Panc1 (cell line): ENCODE data around the gene COL10A1. TPM values are rescaled to one million over a fixed set of nuclear protein-coding genes. Genes with fewer than 3 reads are reported as not detected.
"Not testable (repeated sequence)": the region's sequence is repeated elsewhere in the genome, so short reads cannot be mapped to it uniquely, and the experiment has no call there.

Experiments used
- ATAC-seq: fragments of 200-7000 bp; cut with Tn5 transposase; 2 replicates; pipeline ENCODE4 v1.9.1; 2020; ENCODE audit warnings: mild to moderate bottlenecking, moderate library complexity
- BruUV-seq: library from RNA; stranded (reverse); fragments of 400-500 nt; replicated peaks from 2 replicates; lab custom pipeline; 2021; lab: Mats Ljungman, UMichigan
- CTCF ChIA-PET: fragments of 300-600 bp; sonication (Branson Sonifier 250); formaldehyde crosslinking; loops from one replicate; lab custom pipeline; 2022; ENCODE audit warnings: antibody characterized with exemption; lab: Charles Lee
- POLR2A ChIA-PET: fragments of 300-600 bp; sonication (Branson Sonifier 250); formaldehyde crosslinking; loops from one replicate; lab custom pipeline; 2022; ENCODE audit warnings: antibody characterized with exemption; lab: Charles Lee
- DNase-seq: peaks from one replicate; pipeline ENCODE4 v3.0.0-alpha.2; 2010; ENCODE audit warnings: low read depth, low spot score
- H3K27ac ChIP-seq: 2 replicates; pipeline ENCODE4 v1.5.1; 2011; ENCODE audit warnings: mild to moderate bottlenecking, low read length, inconsistent platforms
- H3K27me3 ChIP-seq: fragments of 200-500 bp; sonication (Bioruptor generic); 2 replicates; pipeline ENCODE4 v1.6.0; 2014; ENCODE audit warnings: low read length, inconsistent platforms; ENCODE audit not compliant: control insufficient read depth, insufficient read depth
- H3K36me3 ChIP-seq: fragments of 200-500 bp; sonication (Bioruptor generic); 2 replicates; pipeline ENCODE4 v1.5.1; 2014; ENCODE audit warnings: inconsistent platforms, mild to moderate bottlenecking, low read length, moderate library complexity; ENCODE audit not compliant: control insufficient read depth, insufficient read depth
- H3K4me1 ChIP-seq: 2 replicates; pipeline ENCODE4 v1.5.1; 2011; ENCODE audit warnings: inconsistent platforms, mild to moderate bottlenecking, low read length, moderate library complexity; ENCODE audit not compliant: control insufficient read depth, insufficient read depth
- H3K4me3 ChIP-seq, 2 experiments: 2 replicates each; pipeline ENCODE4 v1.5.1; 2011 to 2012; ENCODE audit warnings: low read depth in 2 of 2, low read length in 2 of 2, mild to moderate bottlenecking in 2 of 2, inconsistent platforms in 1 of 2, moderate library complexity in 1 of 2
- H3K9me3 ChIP-seq: fragments of 200-500 bp; sonication (Bioruptor generic); 2 replicates; pipeline ENCODE4 v1.5.1; 2014; ENCODE audit warnings: low read depth, mild to moderate bottlenecking, inconsistent platforms, low read length, moderate library complexity; ENCODE audit not compliant: control insufficient read depth, insufficient read depth
- CTCF ChIP-seq: fragments of 450-650 bp; IDR thresholded peaks from 2 replicates; pipeline ENCODE4 v1.5.1; 2017; ENCODE audit warnings: mild to moderate bottlenecking
- POLR2AphosphoS5 ChIP-seq: IDR thresholded peaks from 2 replicates; pipeline ENCODE4 v1.6.1; 2012; ENCODE audit warnings: mild to moderate bottlenecking, low read depth, low read length, moderate library complexity
- REST ChIP-seq, 2 experiments: IDR thresholded peaks; 2 replicates each; pipeline ENCODE4 v1.6.1; 2011 to 2012; ENCODE audit warnings: low read depth in 2 of 2, control low read depth in 1 of 2, low read length in 1 of 2, mild to moderate bottlenecking in 1 of 2, moderate library complexity in 1 of 2; ENCODE audit not compliant: insufficient read depth in 1 of 2
- SIN3A ChIP-seq: IDR thresholded peaks from 2 replicates; pipeline ENCODE4 v1.6.1; 2012; ENCODE audit warnings: low read depth, mild to moderate bottlenecking, low read length, moderate library complexity, borderline replicate concordance; ENCODE audit not compliant: insufficient read depth
- TCF7L2 ChIP-seq: IDR thresholded peaks from 2 replicates; pipeline ENCODE4 v1.6.1; 2011; ENCODE audit warnings: mild to moderate bottlenecking, low read depth, low read length, inconsistent platforms
- in situ Hi-C: cut with HindIII; loops from 2 replicates; pipeline ENCODE4 v1.10.0; 2016; ENCODE audit warnings: low sequenced_read_pairs, low pct_unique_long_range_greater_than_20kb
- intact Hi-C: fragments of 100-400 bp; cut with micrococcal nuclease; formaldehyde crosslinking; loops from one replicate; pipeline ENCODE4 v1.10.0; 2022; ENCODE audit not compliant: unreplicated experiment
- total RNA-seq: library from RNA; stranded (reverse); gene quantifications from one replicate; pipeline ENCODE4 v1.2.1, GENCODE V29; 2021; ENCODE audit not compliant: unreplicated experiment

COL10A1 gene
- total RNA-seq, 1 experiment from 2014 or later, result not detected

- intact Hi-C loops, result no loop called here
- ChIA-PET CTCF (interaction anchor here (0.6 kb wide), 1 partner anchor 38 kb away, joined by 4 read pairs; the partner anchor contains the start of gene FRK), POLR2A (interaction anchor here (0.6 kb wide), 1 partner anchor 17 kb away, joined by 3 read pairs; no protein-coding TSS in a partner anchor)
- no TSS peak for BruUV-seq
- Histone ChIP-seq H3K27ac (no peak overlapping the region), H3K27me3 (no peaks in the 10 kb centered on the region; the same call in 1 of the 2 replicates), H3K4me3 (no peak overlapping the region), H3K36me3 (no peaks in the 10 kb centered on the region), H3K4me1 (peaks cover 18% of the 10 kb centered on the region), H3K9me3 (peaks cover 12% of the 10 kb centered on the region; the same call in 1 of the 2 replicates)
- ATAC-seq (no peak), DNase-seq (no peak)
- TF ChIP-seq TCF7L2 (no peak), POLR2AphosphoS5 (no peak)
- in situ Hi-C loops, result no loop called here
Measured at GRCh38 chr6:116099036-116099435, 26.9 kb downstream of the COL10A1 start.

- TF ChIP-seq REST (IDR thresholded peaks at IDR 0.05; ENCODE audit: insufficient read depth in 1 of 2, low read depth in 2 of 2, low read length in 1 of 2) (no peak), TCF7L2 (no peak), CTCF (peak; percentile 69; the same call in 1 of the 2 replicates), SIN3A (no peak)
- no peaks in the 10 kb centered on the region for H3K36me3 ChIP-seq
- ChIA-PET POLR2A (no interaction called here), CTCF (interaction anchor here (0.7 to 2.1 kb wide), 6 partner anchors 36 to 88 kb away, joined by 3 to 10 read pairs (median 4); partner anchors contain the start of gene FRK)
- no peaks in the 10 kb centered on the region; the same call in 1 of the 2 replicates for H3K27me3 ChIP-seq
- BruUV-seq, result no TSS peak
- no peak overlapping the region for H3K4me3 ChIP-seq
- no peak for DNase-seq
- ATAC-seq, result no peak
- no peak overlapping the region for H3K27ac ChIP-seq
- peaks cover 12% of the 10 kb centered on the region; the same call in 1 of the 2 replicates for H3K9me3 ChIP-seq
- peaks cover 14% of the 10 kb centered on the region for H3K4me1 ChIP-seq
- in situ Hi-C loops, result no loop called here
- intact Hi-C loops, result loop anchor here (1.0 kb wide), 1 partner anchor 86 kb away; no protein-coding TSS in a partner anchor
Measured at GRCh38 chr6:116096979-116097816, 28.7 kb downstream of the COL10A1 start.

- H3K27me3 ChIP-seq, POLR2A ChIA-PET, H3K27ac ChIP-seq, BruUV-seq, intact Hi-C loops, H3K4me3 ChIP-seq, H3K4me1 ChIP-seq, DNase-seq, in situ Hi-C loops, ATAC-seq, H3K36me3 ChIP-seq: not testable (repeated sequence)
- CTCF ChIA-PET, result interaction anchor here (0.7 to 2.1 kb wide), 5 partner anchors 16 to 85 kb away, joined by 3 to 10 read pairs (median 6); partner anchors contain the start of gene FRK
- H3K9me3 ChIP-seq, result peaks cover 12% of the 10 kb centered on the region; the same call in 1 of the 2 replicates
Measured at GRCh38 chr6:116096048-116096759, 29.7 kb downstream of the COL10A1 start.
